Mesendoderm (in vitro differentiated cells): Measurements from ENCODE around the gene ABCC2.

Source experiments
- DNase-seq: peaks from one replicate; pipeline ENCODE4 v3.0.0; 2013
- H2AK5ac ChIP-seq: 2 replicates; pipeline ENCODE4 v1.6.1; 2013; ENCODE audit warnings: low read length, inconsistent platforms
- H2BK120ac ChIP-seq: 2 replicates; pipeline ENCODE4 v1.6.1; 2013; ENCODE audit warnings: low read depth, mild to moderate bottlenecking, low read length, moderate library complexity, mixed read lengths
- H2BK15ac ChIP-seq: replicated peaks from 2 replicates; pipeline ENCODE4 v1.6.1; 2013; ENCODE audit warnings: low read depth, mild to moderate bottlenecking, moderate library complexity
- H2BK5ac ChIP-seq: 2 replicates; pipeline ENCODE4 v1.6.1; 2013; ENCODE audit warnings: low read length, inconsistent platforms
- H3K18ac ChIP-seq: 2 replicates; pipeline ENCODE4 v1.6.1; 2013; ENCODE audit warnings: mild to moderate bottlenecking, low read length, mixed read lengths
- H3K23ac ChIP-seq: one replicate; pipeline ENCODE4 v1.6.1; 2013; ENCODE audit warnings: low read length
- H3K27ac ChIP-seq: 2 replicates; pipeline ENCODE4 v1.5.1; 2013; ENCODE audit warnings: low read depth, mild to moderate bottlenecking, inconsistent platforms, low read length, moderate library complexity
- H3K27me3 ChIP-seq: 2 replicates; pipeline ENCODE4 v1.6.1; 2013; ENCODE audit warnings: low read length, control low read depth, mild to moderate bottlenecking, inconsistent platforms; ENCODE audit not compliant: insufficient read depth, poor library complexity
- H3K36me3 ChIP-seq: 2 replicates; pipeline ENCODE4 v1.6.1; 2013; ENCODE audit warnings: low read length, inconsistent platforms; ENCODE audit not compliant: control insufficient read depth, insufficient read depth
- H3K4ac ChIP-seq: one replicate; pipeline ENCODE4 v1.6.1; 2013; ENCODE audit warnings: low read depth, mild to moderate bottlenecking, low read length, moderate library complexity
- H3K4me1 ChIP-seq: 2 replicates; pipeline ENCODE4 v1.6.1; 2013; ENCODE audit warnings: low read depth, low read length, inconsistent platforms; ENCODE audit not compliant: control insufficient read depth
- H3K4me2 ChIP-seq: 2 replicates; pipeline ENCODE4 v1.6.1; 2013; ENCODE audit warnings: low read length
- H3K4me3 ChIP-seq: 2 replicates; pipeline ENCODE4 v1.5.1; 2013; ENCODE audit warnings: mild to moderate bottlenecking, low read length
- H3K56ac ChIP-seq: one replicate; pipeline ENCODE4 v1.6.1; 2013; ENCODE audit warnings: low read length
- H3K79me1 ChIP-seq: 2 replicates; pipeline ENCODE4 v1.6.1; 2013; ENCODE audit warnings: low read length, inconsistent platforms
- H3K79me2 ChIP-seq: 2 replicates; pipeline ENCODE4 v1.6.1; 2013; ENCODE audit warnings: mild to moderate bottlenecking, low read length; ENCODE audit not compliant: control insufficient read depth, insufficient read depth
- H3K9ac ChIP-seq: 2 replicates; pipeline ENCODE4 v1.6.1; 2013; ENCODE audit warnings: low read length, inconsistent platforms
- H4K5ac ChIP-seq: one replicate; pipeline ENCODE4 v1.6.1; 2013; ENCODE audit warnings: low read length
- H4K8ac ChIP-seq: one replicate; pipeline ENCODE4 v1.6.1; 2013; ENCODE audit warnings: low read depth, mild to moderate bottlenecking, control low read depth, low read length, moderate library complexity
- WGBS: extraction: QIAGEN DNeasy Blood & Tissue Kit; methylation state at CpG from one replicate; pipeline ENCODE4 v1.1.7; 2013; ENCODE audit warnings: low lambda C conversion rate, missing lambda C conversion rate; ENCODE audit not compliant: insufficient coverage; ENCODE audit errors: extremely low coverage; 5-methylcytosine and 5-hydroxymethylcytosine counted together

ABCC2 gene

GRCh38 chr10:99796928-99797327 lies 14.5 kb downstream of the ABCC2 start:
- H3K9ac ChIP-seq: no peak overlapping the region
- no peak overlapping the region for H4K5ac ChIP-seq
- no peak overlapping the region for H3K4me3 ChIP-seq
- no peak overlapping the region for H3K4me2 ChIP-seq
- H3K18ac ChIP-seq: no peak overlapping the region
- no peak overlapping the region for H3K23ac ChIP-seq
- no peaks in the 10 kb centered on the region for H3K79me1 ChIP-seq
- no peak overlapping the region for H2BK15ac ChIP-seq
- H2BK5ac ChIP-seq: no peak overlapping the region
- H3K56ac ChIP-seq: no peak overlapping the region
- H3K79me2 ChIP-seq: no peaks in the 10 kb centered on the region
- no peak overlapping the region for H4K8ac ChIP-seq
- H3K27me3 ChIP-seq: no peaks in the 10 kb centered on the region
- H3K27ac ChIP-seq: no peak overlapping the region
- H3K36me3 ChIP-seq: no peaks in the 10 kb centered on the region
- no peak overlapping the region for H2AK5ac ChIP-seq
- DNase-seq: no peak
- no CpG with 5 or more reads among the region's 6 CpGs for WGBS
- no peaks in the 10 kb centered on the region for H3K4me1 ChIP-seq
- no peak overlapping the region for H3K4ac ChIP-seq
- no peak overlapping the region for H2BK120ac ChIP-seq

DNA sequence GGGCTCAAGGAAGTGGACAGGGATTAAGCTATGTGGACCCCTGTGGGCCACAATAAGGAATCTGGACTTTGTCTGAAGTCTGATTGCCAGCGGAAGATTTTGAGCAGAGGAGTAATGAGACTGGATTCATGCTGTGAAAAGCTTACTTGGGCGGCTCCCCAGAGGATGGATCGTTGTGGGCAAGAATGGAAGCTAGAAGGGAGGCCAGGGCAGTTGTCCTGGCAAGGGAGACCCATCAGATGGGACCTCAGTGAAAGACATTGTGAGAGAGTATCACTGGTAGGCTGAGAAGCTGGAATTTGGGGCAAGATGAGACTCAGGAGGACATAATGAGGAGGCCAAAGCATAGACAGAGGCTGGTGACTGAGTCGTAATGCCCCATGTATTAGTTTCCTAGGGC lies 15.6 kb downstream of the ABCC2 start:
- H2AK5ac ChIP-seq: no peak overlapping the region
- DNase-seq: no peak
- H2BK120ac ChIP-seq: no peak overlapping the region
- H3K27ac ChIP-seq: no peak overlapping the region
- H3K36me3 ChIP-seq: no peaks in the 10 kb centered on the region
- no peak overlapping the region for H3K4ac ChIP-seq
- H2BK5ac ChIP-seq: no peak overlapping the region
- no peaks in the 10 kb centered on the region for H3K79me2 ChIP-seq
- no peaks in the 10 kb centered on the region for H3K27me3 ChIP-seq
- H3K23ac ChIP-seq: no peak overlapping the region
- no peak overlapping the region for H4K5ac ChIP-seq
- H2BK15ac ChIP-seq: no peak overlapping the region
- no CpG with 5 or more reads among the region's 4 CpGs for WGBS
- H3K4me1 ChIP-seq: no peaks in the 10 kb centered on the region
- H3K56ac ChIP-seq: no peak overlapping the region
- H3K4me3 ChIP-seq: no peak overlapping the region
- no peak overlapping the region for H3K4me2 ChIP-seq
- H3K18ac ChIP-seq: no peak overlapping the region
- no peak overlapping the region for H4K8ac ChIP-seq
- H3K79me1 ChIP-seq: no peaks in the 10 kb centered on the region
- no peak overlapping the region for H3K9ac ChIP-seq

DNA sequence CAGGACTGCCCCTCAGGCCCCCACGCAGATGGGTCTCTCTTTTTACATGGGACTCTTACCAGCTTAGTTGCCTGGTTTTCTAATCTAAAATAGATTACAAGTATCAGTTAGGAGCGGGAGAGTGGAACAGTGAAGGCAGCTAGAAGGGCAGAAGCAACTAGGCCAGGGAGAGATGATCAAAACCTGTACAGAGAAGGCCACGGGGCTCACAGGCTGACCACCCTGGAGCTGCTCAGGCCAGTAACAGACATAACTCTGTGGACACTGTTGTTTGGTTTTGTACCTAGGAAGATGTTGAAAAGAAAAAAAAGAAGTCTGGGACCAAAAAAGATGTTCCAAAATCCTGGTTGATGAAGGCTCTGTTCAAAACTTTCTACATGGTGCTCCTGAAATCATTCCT lies 16.5 kb downstream of the ABCC2 start:
- H2BK120ac ChIP-seq: no peak overlapping the region
- H3K9ac ChIP-seq: no peak overlapping the region
- no peaks in the 10 kb centered on the region for H3K4me1 ChIP-seq
- no peak overlapping the region for H3K23ac ChIP-seq
- no peak overlapping the region for H3K18ac ChIP-seq
- H3K4ac ChIP-seq: no peak overlapping the region
- H3K4me3 ChIP-seq: no peak overlapping the region
- no peaks in the 10 kb centered on the region for H3K79me1 ChIP-seq
- H3K36me3 ChIP-seq: no peaks in the 10 kb centered on the region
- H4K8ac ChIP-seq: no peak overlapping the region
- H2BK15ac ChIP-seq: no peak overlapping the region
- no peak overlapping the region for H2BK5ac ChIP-seq
- H4K5ac ChIP-seq: no peak overlapping the region
- H2AK5ac ChIP-seq: no peak overlapping the region
- WGBS: no CpG with 5 or more reads among the region's 3 CpGs
- no peaks in the 10 kb centered on the region for H3K79me2 ChIP-seq
- no peaks in the 10 kb centered on the region for H3K27me3 ChIP-seq
- H3K27ac ChIP-seq: no peak overlapping the region
- H3K56ac ChIP-seq: no peak overlapping the region
- DNase-seq: no peak
- no peak overlapping the region for H3K4me2 ChIP-seq

DNA sequence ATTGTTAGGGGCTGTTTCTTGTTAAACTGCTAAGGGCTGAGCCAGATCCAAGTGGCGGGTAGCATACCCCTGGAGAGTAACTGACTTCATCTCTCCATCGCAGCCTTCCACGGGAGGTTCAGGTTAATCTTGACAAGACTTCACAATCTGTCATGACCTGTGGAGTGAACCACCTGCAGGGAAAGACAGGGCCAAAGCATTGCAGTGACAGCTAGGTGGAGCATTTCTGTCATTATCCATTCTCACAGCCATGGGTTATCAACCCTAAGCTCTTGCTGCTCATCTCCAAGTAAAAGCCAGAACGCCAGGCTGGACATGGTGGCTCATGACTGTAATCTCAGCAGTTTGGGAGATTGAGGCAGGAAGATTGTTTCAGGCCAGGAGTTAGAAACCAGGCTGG lies 17.2 kb downstream of the ABCC2 start:
- Histone ChIP-seq H3K79me2 (no peaks in the 10 kb centered on the region), H3K4me2 (no peak overlapping the region), H3K9ac (no peak overlapping the region), H3K27ac (no peak overlapping the region), H2AK5ac (no peak overlapping the region), H4K5ac (no peak overlapping the region), H2BK5ac (no peak overlapping the region), H3K36me3 (no peaks in the 10 kb centered on the region), H3K27me3 (no peaks in the 10 kb centered on the region), H2BK120ac (no peak overlapping the region), H2BK15ac (no peak overlapping the region), H3K18ac (no peak overlapping the region), H3K4me3 (no peak overlapping the region), H3K56ac (no peak overlapping the region), H3K4me1 (no peaks in the 10 kb centered on the region), H3K23ac (no peak overlapping the region), H3K79me1 (no peaks in the 10 kb centered on the region), H4K8ac (no peak overlapping the region), H3K4ac (no peak overlapping the region)
- WGBS: no CpG with 5 or more reads among the region's 4 CpGs
- DNase-seq: peak; percentile 37

DNA sequence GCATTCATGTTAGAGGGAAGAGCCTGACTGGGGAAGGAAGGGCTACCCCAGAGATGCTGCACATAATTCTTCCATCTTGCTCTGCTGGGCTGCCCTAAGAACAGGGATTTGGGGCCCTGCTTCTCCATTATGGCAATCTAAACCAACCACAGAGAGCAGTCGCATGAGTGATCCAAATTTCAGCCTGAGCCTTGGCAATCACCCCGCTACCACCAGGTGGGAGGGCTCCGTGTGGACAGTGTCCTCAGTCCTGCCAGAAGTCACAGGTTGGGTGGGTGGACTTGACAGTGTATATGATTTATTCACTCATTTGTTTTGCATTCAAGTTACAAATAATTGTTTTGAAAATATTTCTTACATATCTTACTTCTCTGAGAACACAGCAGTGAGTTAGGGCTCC lies 22.0 kb downstream of the ABCC2 start:
- WGBS: no CpG with 5 or more reads among the region's 3 CpGs

DNA sequence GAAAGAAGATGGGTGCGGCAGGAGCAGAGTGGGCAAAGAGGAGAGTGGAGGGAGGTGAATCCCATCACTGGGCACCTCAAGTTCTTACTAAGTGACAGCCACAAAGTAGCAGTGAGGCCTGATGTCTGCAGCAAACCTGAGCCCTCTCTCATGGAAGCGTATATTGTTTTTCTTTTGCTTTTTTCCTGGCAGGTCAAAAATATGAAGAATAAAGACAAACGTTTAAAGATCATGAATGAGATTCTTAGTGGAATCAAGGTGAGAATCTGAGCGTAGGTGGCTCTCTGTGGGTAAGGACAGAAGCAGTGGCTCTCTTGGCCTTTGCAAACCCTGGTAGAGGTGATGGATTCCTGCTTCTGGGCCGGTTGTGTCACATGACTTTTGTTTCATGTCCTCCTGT lies 22.8 kb downstream of the ABCC2 start:
- H3K9ac ChIP-seq: no peak overlapping the region
- no peaks in the 10 kb centered on the region for H3K79me2 ChIP-seq
- H3K18ac ChIP-seq: no peak overlapping the region
- no peak overlapping the region for H2BK15ac ChIP-seq
- no peaks in the 10 kb centered on the region for H3K36me3 ChIP-seq
- no peak overlapping the region for H2AK5ac ChIP-seq
- no peak overlapping the region for H3K23ac ChIP-seq
- H3K4me3 ChIP-seq: no peak overlapping the region
- H3K4me2 ChIP-seq: no peak overlapping the region
- no peaks in the 10 kb centered on the region for H3K4me1 ChIP-seq
- no peak overlapping the region for H4K8ac ChIP-seq
- H4K5ac ChIP-seq: no peak overlapping the region
- WGBS: no CpG with 5 or more reads among the region's 5 CpGs
- H3K79me1 ChIP-seq: no peaks in the 10 kb centered on the region
- H3K4ac ChIP-seq: no peak overlapping the region
- H2BK120ac ChIP-seq: no peak overlapping the region
- no peak overlapping the region for H3K27ac ChIP-seq
- no peak overlapping the region for H3K56ac ChIP-seq
- no peak for DNase-seq
- H3K27me3 ChIP-seq: no peaks in the 10 kb centered on the region
- no peak overlapping the region for H2BK5ac ChIP-seq

More for the DNA sequence above, 22.0 kb downstream of the ABCC2 start:
- no peak for DNase-seq
- H4K8ac ChIP-seq: no peak overlapping the region
- H3K56ac ChIP-seq: no peak overlapping the region
- H3K23ac ChIP-seq: no peak overlapping the region
- no peak overlapping the region for H2BK120ac ChIP-seq
- no peaks in the 10 kb centered on the region for H3K4me1 ChIP-seq
- no peak overlapping the region for H3K4me3 ChIP-seq
- no peak overlapping the region for H4K5ac ChIP-seq
- H2AK5ac ChIP-seq: no peak overlapping the region
- H3K79me2 ChIP-seq: no peaks in the 10 kb centered on the region
- no peak overlapping the region for H2BK5ac ChIP-seq
- no peaks in the 10 kb centered on the region for H3K27me3 ChIP-seq
- H3K18ac ChIP-seq: no peak overlapping the region
- no peak overlapping the region for H2BK15ac ChIP-seq
- H3K4me2 ChIP-seq: no peak overlapping the region
- no peaks in the 10 kb centered on the region for H3K36me3 ChIP-seq
- no peaks in the 10 kb centered on the region for H3K79me1 ChIP-seq
- no peak overlapping the region for H3K4ac ChIP-seq
- no peak overlapping the region for H3K9ac ChIP-seq
- no peak overlapping the region for H3K27ac ChIP-seq
